Progenitor cell of endocrine pancreas (in vitro differentiated cells): Measurements from ENCODE around the gene TRPM3. TPM values are rescaled to one million over a fixed set of nuclear protein-coding genes. Genes with fewer than 3 reads are reported as not detected.

ENCODE experiments used
- DNase-seq: peaks from one replicate; pipeline ENCODE4 v3.0.0; 2021; ENCODE audit warnings: low spot score; ENCODE audit not compliant: unreplicated experiment
- H3K27ac Mint-ChIP-seq: 2 replicates; pipeline ENCODE4 v1.8.0; 2021; ENCODE audit warnings: mild to moderate bottlenecking, moderate library complexity, mixed read lengths
- H3K27me3 Mint-ChIP-seq: 2 replicates; pipeline ENCODE4 v1.8.0; 2021; ENCODE audit warnings: mixed read lengths
- H3K36me3 Mint-ChIP-seq: 2 replicates; pipeline ENCODE4 v1.8.0; 2022; ENCODE audit warnings: mixed read lengths; ENCODE audit not compliant: insufficient read depth
- H3K4me1 Mint-ChIP-seq: 2 replicates; pipeline ENCODE4 v1.8.0; 2021; ENCODE audit warnings: low read depth, mixed read lengths
- H3K4me3 Mint-ChIP-seq: 2 replicates; pipeline ENCODE4 v1.8.0; 2021; ENCODE audit warnings: low read depth, mild to moderate bottlenecking, moderate library complexity, mixed read lengths
- H3K9me3 Mint-ChIP-seq: 2 replicates; pipeline ENCODE4 v1.8.0; 2021; ENCODE audit warnings: low read depth, mixed read lengths
- total RNA-seq: library from RNA; stranded (reverse); gene quantifications from 2 replicates; pipeline ENCODE4 v1.2.1, GENCODE V29; 2021
- TF ChIP-seq, protein P1 (sequence below): fragments of 200-600 bp; sonication (generic); IDR thresholded peaks from one replicate; pipeline ENCODE4 v1.5.0; 2021; ENCODE audit warnings: antibody characterized with exemption, mild to moderate bottlenecking; ENCODE audit not compliant: unreplicated experiment

Gene TRPM3
- total RNA-seq, 1 donor from 2014 or later, result 1.6 TPM

DNA sequence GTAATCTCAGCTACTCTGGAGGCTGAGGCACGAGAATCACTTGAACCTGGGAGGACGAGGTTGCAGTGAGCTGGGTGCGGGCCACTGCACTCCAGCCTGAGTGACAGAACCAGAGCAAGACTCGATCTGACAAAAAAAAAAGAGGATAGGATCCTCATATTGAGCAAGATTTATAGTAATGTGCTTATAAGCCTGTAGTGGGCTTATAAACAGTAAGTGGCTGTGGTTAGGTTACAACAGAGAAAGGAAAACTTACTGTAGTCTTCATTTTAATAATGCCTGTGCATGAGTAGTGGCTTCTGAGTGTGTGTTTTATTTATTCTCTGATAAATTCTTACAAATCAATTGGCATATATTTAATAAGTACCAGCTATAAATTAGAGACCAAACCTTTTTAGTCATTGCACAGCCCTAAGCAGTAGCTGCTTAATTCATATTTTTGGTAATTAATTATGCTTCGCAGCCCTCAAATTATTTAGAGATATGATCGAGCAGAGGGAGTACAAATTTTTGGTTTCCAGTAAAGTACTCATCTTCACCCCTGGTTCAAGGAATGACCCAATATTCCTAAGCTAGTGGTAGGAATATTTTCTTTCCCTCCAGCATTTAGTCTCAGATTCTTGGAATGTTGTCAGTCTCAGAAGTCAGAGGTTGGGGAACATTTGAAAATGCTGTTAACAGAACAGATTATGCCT is 633.2 kb downstream of the TRPM3 start:
- no peak for DNase-seq
- H3K4me3 Mint-ChIP-seq, result no peak overlapping the region
- no peaks in the 10 kb centered on the region for H3K4me1 Mint-ChIP-seq
- TF ChIP-seq, protein P1, sequence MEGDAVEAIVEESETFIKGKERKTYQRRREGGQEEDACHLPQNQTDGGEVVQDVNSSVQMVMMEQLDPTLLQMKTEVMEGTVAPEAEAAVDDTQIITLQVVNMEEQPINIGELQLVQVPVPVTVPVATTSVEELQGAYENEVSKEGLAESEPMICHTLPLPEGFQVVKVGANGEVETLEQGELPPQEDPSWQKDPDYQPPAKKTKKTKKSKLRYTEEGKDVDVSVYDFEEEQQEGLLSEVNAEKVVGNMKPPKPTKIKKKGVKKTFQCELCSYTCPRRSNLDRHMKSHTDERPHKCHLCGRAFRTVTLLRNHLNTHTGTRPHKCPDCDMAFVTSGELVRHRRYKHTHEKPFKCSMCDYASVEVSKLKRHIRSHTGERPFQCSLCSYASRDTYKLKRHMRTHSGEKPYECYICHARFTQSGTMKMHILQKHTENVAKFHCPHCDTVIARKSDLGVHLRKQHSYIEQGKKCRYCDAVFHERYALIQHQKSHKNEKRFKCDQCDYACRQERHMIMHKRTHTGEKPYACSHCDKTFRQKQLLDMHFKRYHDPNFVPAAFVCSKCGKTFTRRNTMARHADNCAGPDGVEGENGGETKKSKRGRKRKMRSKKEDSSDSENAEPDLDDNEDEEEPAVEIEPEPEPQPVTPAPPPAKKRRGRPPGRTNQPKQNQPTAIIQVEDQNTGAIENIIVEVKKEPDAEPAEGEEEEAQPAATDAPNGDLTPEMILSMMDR, result no peak
- no peak overlapping the region for H3K27ac Mint-ChIP-seq
- no peaks in the 10 kb centered on the region for H3K9me3 Mint-ChIP-seq
- H3K27me3 Mint-ChIP-seq, result peaks cover 2% of the 10 kb centered on the region
- no peaks in the 10 kb centered on the region for H3K36me3 Mint-ChIP-seq

DNA sequence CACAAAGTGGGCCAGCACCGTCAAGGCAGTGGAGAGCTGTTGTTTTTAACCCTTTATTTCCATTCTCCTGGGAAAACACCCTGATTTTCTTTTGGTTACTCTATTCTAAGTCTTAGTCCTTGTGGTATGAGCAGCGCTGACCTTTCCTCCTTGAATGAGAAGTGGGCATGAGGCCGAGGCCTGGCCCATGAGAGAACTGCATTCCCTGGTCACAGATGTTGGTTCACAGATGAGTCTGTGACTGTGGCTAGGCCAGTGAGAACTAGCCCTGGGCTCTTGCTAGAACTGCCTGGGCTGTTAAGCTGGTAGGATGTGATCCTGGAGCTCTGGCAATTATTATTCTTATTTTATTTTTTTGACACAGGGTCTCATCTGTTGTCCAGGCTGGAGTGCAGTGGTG is 635.3 kb downstream of the TRPM3 start:
- Mint-ChIP-seq H3K4me1 (peaks cover under 1% of the 10 kb centered on the region), H3K36me3 (no peaks in the 10 kb centered on the region), H3K4me3 (no peak overlapping the region), H3K9me3 (no peaks in the 10 kb centered on the region), H3K27me3 (peaks cover 5% of the 10 kb centered on the region), H3K27ac (no peak overlapping the region)
- no peak for DNase-seq
- TF ChIP-seq, protein P1, result no peak

DNA sequence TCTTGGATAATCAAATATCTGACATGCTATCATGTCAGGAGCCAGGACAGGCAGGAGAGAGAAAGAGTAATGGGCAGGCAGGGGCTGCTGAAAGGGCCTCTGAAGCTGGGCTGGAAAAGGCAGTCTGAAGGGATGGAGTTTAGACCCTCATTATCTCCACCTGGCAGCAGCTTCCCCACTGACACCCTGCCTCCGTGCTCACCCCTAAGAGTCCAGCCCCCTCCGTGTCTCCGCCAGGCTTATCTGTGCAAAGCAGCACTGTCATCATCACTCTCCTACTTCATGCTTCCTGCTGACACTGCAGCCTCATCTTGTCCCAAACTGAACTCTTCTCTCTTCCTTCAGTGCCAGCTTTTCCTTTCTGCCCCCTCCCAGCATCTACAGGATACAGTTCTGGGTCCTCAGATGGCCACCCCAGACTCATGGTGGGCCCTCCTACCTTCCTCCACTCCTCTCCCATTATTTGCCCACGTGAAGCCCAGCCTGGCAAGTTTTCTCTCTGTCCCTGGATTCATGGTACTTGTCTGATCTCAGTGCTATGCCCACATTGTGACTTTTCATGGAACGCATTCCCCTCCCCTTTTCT is 636.1 kb downstream of the TRPM3 start:
- no peaks in the 10 kb centered on the region for H3K9me3 Mint-ChIP-seq
- no peak overlapping the region for H3K27ac Mint-ChIP-seq
- TF ChIP-seq, protein P1, result no peak
- no peaks in the 10 kb centered on the region for H3K36me3 Mint-ChIP-seq
- peaks cover 8% of the 10 kb centered on the region for H3K4me1 Mint-ChIP-seq
- DNase-seq, result no peak
- H3K27me3 Mint-ChIP-seq, result peaks cover 5% of the 10 kb centered on the region
- H3K4me3 Mint-ChIP-seq, result no peak overlapping the region

DNA sequence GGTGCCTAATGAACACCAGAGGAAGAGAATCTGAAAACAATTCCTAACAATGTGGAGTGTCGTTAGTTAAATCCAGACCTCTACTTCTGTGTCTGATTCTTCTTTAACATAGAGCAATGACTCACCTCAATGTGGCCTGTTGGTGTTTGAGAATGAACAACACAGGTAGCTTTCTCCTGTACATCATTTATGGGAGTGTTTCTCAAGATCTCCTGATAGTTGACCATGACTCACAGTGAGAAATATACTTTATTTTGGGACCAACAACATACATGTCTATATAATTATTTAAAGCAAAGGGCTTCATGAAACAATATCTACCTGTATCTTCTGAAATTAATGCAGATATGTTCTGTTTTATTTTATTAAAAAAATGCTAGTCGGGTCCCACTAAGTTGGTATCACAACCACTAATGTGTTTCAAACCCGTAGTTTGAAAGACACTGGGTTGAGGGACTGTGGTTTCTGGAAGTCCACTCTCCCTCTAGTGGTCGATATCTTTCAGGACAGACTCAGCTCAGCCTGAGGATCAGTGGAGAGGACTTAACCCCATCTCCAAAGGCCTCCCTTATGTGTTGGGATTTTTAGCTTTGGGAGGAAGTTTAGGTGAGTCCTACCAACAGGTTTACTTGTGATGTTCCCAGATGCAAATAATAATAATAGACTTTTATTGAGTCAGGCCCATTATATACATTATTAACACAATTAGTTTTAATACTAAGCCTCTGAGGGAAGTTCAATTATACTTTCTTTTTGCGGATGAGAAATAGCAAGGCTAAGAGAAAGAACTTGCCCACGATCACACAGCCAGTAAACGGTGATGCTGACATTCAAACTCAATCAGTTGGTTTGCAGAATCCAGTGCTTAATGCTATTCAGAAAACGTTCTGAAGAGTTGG is 636.9 kb downstream of the TRPM3 start:
- DNase-seq, result no peak
- Mint-ChIP-seq H3K4me3 (no peak overlapping the region), H3K27me3 (peaks cover 5% of the 10 kb centered on the region), H3K36me3 (no peaks in the 10 kb centered on the region), H3K27ac (no peak overlapping the region), H3K9me3 (no peaks in the 10 kb centered on the region), H3K4me1 (peaks cover 16% of the 10 kb centered on the region)
- TF ChIP-seq, protein P1, result peak; percentile 73

DNA sequence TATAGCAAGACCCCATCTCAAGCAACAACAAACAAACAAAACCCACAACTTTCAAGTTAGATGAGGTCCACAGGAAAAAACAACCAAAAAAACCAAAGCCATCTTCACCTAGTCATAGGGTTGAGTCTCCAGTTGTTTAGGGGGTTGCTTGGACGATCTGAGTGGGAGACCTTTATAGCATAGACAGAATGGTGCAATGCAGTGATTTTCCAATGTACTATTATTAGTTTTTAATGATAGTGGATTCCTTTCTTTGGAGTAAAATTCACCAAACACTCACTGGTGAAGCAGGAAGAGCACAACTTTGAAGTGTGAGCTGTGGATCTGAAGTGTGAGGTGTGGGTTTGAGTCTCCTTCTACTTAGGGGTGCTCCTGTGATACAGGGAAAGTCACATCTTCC is 640.0 kb downstream of the TRPM3 start:
- Mint-ChIP-seq H3K27me3 (peaks cover 5% of the 10 kb centered on the region), H3K4me1 (peaks cover 23% of the 10 kb centered on the region), H3K4me3 (no peak overlapping the region), H3K27ac (no peak overlapping the region), H3K9me3 (no peaks in the 10 kb centered on the region), H3K36me3 (no peaks in the 10 kb centered on the region)
- TF ChIP-seq, protein P1, result no peak
- DNase-seq, result no peak
